GM18870 (cell line): ENCODE measurements around the gene DEFB124.
"Not testable (repeated sequence)": the region's sequence is repeated elsewhere in the genome, so short reads cannot be mapped to it uniquely, and the experiment has no call there.

Experiments
- ATAC-seq: cut with Tn5 transposase; IDR thresholded peaks from one replicate; pipeline ENCODE4 v1.9.1; 2021; ENCODE audit warnings: moderate library complexity; ENCODE audit not compliant: unreplicated experiment

DEFB124 gene, protein sequence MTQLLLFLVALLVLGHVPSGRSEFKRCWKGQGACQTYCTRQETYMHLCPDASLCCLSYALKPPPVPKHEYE

DNA sequence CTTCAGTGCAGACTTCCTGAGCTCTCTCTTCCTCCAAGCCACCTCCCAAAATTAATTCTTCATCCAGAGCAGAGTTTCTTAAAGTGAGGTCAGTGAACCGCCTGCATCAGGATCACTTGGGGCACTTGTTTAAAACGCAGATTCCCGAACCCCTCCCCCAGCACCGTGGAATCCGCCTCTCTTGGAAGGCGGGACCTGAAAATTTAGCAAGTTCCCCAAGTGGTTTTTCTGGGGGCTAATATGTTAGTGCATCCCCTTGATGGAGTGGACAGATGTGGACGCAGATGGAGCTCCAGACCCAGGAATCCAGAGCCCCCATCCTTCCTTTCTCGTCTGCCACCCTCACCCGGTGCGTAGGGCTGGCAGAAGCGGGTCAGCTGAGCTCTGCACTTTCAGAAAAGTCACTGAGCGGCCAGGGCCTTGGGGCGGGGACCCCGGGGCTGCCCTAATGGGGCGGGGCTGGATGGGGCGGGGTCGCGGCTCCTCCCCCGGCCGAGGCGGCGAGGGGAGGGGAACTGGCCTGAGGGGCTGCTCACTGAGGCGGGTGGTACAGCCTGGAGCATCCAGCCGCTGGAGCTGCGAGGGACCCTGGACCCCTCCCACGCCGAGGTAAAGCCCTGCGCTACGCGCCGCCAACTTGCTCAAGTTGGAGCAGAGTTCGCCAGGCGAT lies at the start of gene DEFB124, which contains the start of gene REM1:
Gene DEFB124, minus strand, starts transcription at position 370 of the 670 bp plus-strand sequence. CDS start 2,114 bp downstream, outside the sequence.
Gene REM1, plus strand, starts transcription at position 531 of the 670 bp plus-strand sequence. CDS start 1,158 bp downstream, outside the sequence.
- ATAC-seq = no peak

DNA sequence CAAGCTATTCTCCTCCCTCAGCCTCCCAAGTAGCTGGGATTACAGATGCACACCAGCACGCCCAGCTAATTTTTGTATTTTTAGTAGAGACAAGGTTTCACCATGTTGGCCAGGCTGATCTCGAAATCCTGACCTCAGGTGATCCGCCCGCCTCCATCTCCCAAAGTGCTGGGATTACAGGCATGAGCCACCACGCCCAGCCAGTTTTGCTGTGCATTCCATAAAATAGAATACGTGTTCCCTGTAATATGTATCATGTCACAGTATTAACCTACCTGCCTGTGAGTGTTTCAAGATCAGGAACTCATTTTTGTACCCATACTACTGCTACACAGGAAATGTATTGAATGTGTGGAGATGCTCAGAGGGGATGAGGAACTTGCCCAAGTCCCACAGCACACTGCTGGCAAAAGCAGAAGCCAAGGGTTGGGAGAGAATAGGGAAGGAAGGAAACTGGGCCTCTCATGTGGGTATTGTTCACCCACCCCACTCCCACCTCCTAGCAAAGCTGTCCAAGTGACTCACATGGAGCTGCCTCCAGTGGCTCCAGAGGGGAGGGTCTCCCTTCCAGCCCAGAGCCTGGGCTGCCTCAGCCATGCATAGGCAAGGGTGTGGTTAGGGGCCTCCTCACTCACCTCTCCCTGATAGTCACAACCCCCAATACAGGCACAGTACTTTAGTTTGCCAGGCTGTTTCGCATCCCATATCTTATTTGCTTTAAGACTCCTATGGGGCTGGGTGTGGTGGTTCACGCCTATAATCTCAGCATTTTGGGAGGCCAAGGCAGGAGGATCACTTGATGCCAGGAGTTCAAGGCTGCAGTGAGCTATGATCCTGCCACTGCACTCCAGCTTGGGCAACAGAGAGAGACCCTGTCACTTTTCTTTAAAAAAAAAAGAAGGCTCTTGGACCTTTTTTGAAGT lies 48.7 kb upstream of the DEFB124 start:
- no peak for ATAC-seq

DNA sequence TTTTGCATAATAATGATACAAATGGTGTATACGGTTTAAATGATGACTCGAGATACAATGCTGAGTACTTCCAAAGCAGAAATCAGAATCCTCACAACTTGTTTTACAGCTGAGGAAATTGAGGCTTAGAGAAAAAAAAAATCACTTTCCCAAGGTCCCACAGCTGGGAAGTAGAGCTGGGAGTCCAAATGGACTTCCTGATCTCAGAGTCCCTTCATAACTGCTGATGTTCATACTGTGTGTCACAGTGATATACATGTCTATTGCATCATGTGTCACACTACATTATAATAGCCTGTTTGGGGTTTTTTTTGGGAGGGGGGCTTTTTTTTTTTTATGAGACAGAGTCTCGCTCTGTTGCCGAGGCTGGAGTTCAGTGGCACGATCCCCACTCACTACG lies 47.8 kb upstream of the DEFB124 start:
- no peak for ATAC-seq

DNA sequence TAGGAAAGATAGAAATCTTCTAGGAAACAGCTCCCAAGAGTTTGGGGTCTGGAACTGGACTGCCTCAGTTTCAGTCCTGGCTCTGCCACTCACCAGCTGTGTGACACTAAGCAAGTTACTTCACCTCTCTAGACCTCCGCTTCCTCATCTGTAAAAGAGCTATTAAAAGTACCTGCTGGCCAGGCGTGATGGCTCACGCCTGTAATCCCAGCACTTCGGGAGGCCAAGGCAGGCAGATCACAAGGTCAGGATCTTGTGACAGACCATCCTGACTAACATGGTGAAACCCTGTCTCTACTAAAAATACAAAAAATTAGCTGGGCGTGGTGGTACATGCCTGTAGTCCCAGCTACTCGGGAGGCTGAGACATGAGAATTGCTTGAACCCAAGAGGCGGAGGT lies 46.3 kb upstream of the DEFB124 start:
- not testable (repeated sequence) for ATAC-seq

DNA sequence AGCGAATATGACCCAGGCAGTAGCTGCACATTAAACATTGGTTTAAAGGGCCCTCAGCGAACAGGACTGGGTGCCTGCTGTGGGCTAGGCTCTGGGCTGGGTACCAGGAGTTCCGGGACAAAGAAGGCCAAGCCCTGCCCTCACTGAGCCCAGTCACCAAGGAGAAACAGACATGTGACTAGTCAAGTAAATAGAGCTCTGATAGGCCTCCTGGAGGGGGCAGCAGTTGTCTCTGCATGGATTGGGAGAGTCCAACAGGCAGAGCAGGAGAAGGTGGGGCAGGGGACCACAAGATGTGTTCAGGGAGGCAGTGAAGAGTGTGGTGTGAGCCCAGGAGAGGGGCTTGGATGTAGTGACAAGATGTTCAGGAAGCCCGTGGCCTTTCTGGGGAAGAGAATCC lies 42.4 kb upstream of the DEFB124 start:
- no peak for ATAC-seq

DNA sequence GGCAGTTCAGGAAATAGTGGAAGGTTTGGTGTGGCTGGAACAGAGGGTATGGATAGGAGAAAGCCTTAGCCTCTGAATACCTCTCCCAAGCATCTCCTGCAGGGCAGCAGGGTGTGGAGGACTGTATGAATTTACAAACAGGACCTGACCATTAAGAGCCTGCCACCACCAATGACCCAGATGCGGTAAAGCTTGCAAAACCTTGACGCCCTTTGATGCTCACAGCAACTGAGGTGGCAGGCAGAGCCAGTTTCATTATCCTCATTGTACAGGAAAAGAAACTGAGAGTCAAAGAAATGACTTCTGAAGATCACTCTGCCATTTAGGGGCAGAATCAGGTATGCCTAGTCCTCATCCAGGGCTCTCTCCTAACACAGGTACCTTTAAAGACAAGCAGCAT lies 41.7 kb upstream of the DEFB124 start:
- no peak for ATAC-seq

DNA sequence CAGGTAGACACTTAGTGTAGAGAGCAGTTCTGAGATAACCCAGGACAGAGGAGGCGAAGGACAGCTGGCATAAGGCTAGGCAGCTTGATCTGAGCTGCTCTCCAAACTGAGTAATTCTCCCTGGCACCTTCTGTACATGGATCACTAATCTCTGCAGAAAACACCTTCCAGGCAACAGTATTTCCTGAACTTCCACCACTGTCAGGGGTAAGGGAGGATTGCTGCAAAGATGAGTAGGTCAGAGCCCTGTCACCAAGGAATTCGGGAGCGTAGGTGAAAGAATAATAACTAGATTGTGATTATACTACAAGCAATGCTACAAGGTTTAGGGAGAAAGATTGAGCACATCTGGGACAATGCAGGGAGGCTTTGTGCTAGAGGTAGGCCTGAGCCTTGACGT lies 41.2 kb upstream of the DEFB124 start:
- ATAC-seq = no peak

DNA sequence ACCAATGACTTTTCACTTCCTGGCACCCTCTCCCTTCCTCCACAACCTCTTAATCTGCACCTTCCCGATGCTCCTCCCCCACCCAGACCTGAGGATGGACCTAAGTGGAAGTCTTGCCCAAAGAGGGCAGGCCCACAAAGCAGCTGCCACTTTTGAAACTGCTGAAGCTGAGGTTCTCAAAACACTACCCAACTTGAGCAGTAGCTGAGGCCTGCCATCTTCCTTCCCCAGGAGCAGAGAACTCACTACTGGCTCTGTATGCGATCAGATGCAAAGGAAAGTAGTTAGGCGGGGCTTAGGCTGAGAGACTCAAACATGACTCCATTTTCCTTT lies 40.8 kb upstream of the DEFB124 start:
- ATAC-seq = no peak

DNA sequence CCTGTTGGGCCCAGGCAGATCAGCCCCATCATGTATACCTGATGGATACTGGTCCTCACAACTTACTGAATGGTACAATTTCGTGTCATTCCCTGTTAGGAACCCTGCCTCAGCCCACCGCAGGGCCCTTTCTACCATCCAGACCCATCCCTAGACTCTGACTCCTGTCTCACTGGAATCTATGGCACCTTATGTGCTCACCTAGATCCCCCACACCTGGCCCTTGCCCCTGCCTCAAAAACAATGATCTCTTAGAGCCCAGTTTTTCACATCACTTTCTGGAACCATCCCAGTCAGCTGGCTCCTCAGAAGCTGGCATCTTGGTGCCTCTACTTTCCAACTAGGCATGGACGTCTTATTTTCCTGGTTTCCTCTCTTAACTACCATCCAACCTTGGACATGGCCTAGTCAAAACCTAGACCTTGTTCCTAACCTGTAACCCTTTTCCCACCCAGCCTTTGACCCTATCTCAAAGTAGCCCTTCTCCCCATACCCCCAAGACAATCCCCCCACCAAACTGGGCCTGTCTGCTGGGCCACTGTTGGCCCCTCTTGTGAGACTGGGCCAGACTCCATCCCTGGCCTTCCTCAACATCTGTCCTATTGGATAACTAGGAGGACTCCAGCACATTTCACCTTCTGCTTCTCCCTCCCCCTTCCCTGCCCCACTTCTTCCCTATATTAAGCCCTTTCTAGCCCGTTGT lies 40.3 kb upstream of the DEFB124 start:
- ATAC-seq = no peak

DNA sequence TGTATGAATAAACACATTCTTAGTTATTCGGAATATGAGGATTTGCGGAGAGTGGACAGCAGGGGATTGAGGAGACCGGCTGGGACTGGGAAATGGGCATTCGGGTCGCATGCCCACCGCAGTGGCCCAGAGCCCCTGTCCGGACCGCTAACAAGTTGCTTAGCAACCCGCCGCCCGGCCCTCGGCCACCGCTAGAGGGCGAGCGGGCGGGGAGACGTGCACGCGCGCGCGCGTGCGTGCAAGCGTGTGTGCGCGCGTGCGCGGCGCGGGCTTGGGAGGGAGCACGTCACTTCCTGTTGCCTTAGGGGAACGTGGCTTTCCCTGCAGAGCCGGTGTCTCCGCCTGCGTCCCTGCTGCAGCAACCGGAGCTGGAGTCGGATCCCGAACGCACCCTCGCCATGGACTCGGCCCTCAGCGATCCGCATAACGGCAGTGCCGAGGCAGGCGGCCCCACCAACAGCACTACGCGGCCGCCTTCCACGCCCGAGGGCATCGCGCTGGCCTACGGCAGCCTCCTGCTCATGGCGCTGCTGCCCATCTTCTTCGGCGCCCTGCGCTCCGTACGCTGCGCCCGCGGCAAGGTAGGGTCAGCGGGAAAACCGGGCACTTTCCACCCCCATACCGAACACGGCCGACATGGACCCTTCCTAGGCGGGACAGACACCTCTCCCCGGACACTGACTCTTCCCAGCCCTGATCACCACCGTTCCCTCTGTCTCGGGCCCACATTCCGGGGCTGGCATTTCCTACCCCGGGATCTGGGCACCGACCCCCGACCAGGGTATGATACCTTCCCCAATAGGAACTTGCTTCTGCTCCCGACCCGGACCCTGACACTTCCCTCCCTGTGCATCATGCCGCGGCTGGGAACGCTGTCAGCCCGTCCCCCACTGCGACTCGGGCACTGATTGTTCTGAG lies 39.5 kb upstream of the DEFB124 start, which contains the start of gene HM13:
Gene HM13, plus strand, starts transcription at position 289 of the 918 bp plus-strand sequence. Its CDS starts 110 bp downstream, at position 399.
- peak; percentile 74 for ATAC-seq

DNA sequence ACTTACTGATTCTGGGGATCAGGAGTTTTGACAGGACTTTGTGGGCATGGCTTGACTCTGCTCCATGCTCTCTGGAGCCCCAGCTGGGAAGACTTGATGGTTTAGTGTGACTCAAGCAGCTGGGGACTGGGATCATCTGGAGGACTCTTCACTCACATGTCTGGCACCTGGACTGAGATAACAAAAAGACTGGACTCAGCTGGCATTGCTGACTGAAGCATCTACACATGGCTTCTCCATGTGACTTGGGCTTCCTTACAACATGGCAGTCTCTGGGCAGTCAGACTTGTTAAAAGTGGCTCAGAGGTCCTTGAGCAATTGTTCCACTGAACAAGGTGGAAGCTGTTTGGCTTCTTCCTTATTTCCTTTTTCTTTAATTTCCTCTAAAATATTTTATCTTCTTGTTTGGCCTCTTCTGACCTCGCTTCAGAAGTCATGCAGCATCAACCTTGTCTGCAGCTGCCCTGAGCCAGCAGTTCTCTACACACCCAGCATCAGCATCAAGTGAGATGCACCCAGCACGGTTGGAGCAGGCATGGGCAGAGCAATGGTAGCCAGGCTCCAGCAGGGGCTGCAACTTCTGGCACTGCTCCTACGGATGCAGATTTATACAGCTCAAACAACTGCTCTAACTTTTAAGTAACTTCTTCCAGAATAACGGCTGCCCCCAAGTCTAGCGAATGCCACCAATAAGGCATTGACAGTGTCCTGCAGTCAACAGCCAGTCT lies 33.8 kb upstream of the DEFB124 start:
- ATAC-seq = no peak

DNA sequence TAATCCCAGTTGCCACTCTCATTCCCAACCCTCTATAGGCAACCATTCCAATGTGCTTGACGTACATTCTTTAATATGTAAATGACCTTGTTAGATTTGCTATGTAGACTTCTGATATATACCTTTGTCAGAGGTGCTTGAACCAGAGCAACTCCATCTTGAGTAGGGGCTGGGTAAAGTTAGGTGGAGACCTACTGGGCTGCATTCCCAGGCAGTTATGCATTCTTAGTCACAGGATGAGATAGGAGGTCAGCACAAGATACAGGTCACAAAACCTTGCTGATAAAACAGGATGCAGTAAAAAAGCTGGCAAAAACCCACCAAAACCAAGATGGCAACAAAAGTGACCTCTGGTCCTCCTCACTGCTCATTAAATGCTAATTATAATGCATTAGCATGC lies 31.0 kb upstream of the DEFB124 start:
- ATAC-seq = no peak

DNA sequence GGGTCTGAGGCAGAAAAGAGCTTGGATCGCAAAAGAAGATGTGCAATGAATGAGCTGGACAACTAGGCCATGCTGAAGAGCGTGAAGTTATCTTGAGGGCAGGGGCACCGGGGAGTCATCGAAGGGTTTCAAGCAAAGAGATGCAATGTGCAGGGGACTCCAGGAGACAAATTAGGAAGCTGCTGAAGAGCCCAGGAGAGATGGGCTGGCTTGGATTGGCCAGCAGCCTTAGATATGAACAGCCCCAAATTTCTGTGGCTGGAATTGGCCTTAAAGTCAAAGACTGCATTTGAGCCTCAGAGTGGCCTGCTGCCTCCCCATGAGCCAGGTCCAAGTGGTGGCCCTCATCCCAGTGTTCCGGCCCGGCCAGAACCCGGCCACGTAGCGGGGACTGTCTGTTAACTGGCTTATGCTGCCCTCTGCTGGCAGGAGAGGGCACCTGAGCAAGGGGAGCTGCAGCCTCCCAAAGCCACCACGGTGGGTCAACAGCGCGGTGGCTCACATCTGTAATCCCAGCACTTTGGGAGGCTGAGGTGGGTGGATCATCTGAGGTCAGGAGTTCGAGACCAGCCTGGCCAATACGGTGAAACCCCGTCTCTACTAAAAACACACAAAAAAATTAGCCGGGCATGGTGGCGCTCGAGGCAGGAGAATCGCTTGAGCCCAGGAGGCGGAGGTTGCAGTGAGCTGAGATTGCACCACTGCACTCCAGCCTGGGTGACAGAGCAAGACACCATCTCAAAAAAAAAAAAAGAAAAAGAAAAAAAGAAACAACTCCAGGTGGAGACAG lies 28.2 kb upstream of the DEFB124 start:
- peak; percentile 90 for ATAC-seq

DNA sequence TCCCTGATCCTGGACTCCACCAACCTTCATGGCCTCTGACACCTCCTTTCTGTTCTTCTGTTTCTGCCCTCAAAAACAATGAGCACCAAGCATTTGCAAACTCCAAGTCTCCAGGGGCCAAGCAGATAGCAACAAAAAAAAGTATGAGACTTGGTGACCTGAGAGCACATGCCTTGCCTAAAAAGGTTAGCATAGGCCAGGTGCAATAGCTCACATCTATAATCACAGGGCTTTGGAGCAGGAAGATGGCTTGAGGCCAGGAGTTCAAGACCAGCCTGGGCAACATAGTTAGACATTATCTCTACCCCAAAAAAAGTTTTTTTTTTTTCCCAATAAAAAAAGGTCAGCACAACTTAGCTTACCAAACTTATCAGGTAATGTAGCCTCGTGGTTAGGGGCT lies 25.6 kb upstream of the DEFB124 start:
- no peak for ATAC-seq

DNA sequence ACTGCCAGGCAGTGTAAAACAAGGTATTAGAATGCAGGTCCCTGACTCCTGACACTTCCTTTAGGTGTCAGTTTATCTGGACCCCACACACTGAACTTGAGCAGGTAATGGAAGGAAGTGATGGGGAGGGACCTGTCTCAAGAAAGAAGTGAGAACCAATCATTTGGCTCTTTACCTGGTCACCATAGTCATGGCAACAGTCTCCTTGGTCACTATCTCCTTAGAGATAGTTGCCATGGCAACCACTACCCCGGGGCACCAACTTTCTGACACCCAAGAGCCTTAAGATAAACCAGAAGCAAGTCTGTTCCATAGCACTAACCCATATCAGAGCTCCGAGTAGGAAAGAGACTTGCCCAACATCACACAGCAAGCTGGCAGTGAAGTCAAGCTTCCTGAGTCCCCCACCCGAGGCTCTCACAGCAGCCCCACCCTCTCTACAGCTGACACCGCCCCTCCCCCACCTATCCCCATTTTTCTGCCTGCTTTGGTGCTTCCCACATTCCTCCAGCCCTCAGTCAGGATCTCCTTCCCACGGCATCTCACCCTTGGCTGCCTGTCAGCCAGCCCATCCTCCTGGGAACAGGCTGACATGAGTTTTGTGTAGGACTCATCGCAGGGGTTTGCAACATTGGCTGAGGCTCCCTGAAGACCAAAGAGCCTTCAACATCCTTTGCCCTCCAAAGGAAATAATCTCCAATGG lies 23.1 kb upstream of the DEFB124 start:
- ATAC-seq = no peak

DNA sequence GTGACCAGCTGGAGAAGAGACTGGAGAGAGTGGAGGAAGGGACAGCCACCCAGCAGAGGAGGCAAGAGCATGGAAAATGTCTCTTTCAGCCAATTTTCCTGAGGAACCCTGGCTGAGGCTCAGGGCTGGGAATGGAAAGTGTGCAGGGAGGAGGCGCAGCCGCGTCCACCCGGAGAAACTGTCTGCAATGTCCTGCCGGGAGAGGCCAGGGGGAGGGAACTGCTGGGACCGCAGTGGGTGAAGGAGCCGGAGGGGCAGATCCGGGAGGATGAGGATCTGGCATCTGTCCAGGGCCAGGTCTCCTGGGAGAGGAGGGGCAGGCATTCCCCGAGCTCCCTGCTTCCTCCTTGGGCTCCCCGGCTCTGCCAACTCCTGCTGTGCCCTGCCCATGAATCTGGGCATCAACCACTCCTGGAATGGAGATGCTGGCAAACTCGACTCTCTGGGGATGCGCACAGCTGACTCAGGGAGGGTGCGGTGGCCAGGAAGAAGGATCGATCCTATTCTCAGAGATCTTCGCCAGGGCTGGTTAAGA lies 21.9 kb upstream of the DEFB124 start:
- no peak for ATAC-seq

DNA sequence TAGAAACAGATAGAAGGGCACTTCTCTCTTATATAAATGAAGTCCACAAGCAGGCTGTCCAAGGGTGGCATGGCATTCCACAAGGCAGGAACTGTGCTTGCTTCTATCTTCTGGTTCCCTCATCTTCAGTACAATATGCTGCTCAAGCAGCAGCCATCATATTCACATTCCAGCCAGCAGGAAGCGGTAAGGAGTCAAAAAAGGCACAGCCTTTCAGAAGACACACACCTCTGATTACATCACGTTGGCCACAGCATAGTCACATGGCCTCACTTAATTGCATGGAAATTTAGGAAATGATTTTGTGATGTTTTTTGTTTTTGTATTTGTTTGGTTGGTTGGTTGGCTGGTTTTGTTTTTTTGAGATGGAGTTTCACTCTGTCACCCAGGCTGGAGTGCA lies 19.2 kb upstream of the DEFB124 start:
- ATAC-seq = no peak

DNA sequence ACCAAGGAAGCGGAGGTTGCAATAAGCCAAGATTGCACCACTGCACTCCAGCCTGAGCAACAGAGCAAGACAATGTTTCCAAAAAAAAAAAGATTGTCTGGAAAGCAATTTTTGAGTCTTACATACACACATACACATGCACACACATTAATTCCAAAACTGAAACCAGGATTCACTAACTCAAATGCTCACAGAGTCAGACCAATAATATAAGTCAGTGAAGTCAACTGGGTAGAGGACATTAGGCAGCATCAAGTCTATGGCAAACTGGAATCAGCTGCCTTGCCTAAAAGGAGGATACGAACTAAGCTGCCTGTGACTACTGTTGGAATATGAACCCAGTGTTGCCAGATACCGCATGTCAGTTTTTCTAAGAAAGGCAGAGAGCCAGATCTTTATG lies 15.8 kb upstream of the DEFB124 start:
- no peak for ATAC-seq
